GM20000 (cell line): ENCODE measurements around the gene ANAPC2.

Experiments
- DNase-seq: peaks from one replicate; pipeline ENCODE4 v3.0.0; 2012; ENCODE audit warnings: low spot score
- CTCF ChIP-seq: IDR thresholded peaks from 2 replicates; pipeline ENCODE4 v1.5.1; 2012; ENCODE audit warnings: mild to moderate bottlenecking, control low read depth; ENCODE audit errors: extremely low read depth, missing control alignments

The ANAPC2 gene

GRCh38 chr9:137149363-137149762 is 39.0 kb downstream of the ANAPC2 start:
- no peak for DNase-seq
- no peak for TF ChIP-seq CTCF

- no peak for DNase-seq
- TF ChIP-seq CTCF, result no peak
Observed at GRCh38 chr9:137148661-137149060, 39.7 kb downstream of the ANAPC2 start.

- DNase-seq, result no peak
- TF ChIP-seq CTCF, result no peak
Observed at GRCh38 chr9:137148242-137148641, 40.1 kb downstream of the ANAPC2 start.

- TF ChIP-seq CTCF, result no peak
- no peak for DNase-seq
Observed at GRCh38 chr9:137147793-137148160, 40.6 kb downstream of the ANAPC2 start.

- no peak for DNase-seq
- TF ChIP-seq CTCF, result no peak
Observed at GRCh38 chr9:137147091-137147792, 41.1 kb downstream of the ANAPC2 start.

GRCh38 chr9:137146527-137146918 is 41.8 kb downstream of the ANAPC2 start:
- no peak for TF ChIP-seq CTCF
- DNase-seq, result no peak

GRCh38 chr9:137145731-137146526 is 42.4 kb downstream of the ANAPC2 start:
- no peak for DNase-seq
- no peak for TF ChIP-seq CTCF
